ENCODE measurements around the gene ZFYVE1. TPM values are rescaled to one million over a fixed set of nuclear protein-coding genes. Genes with fewer than 3 reads are reported as not detected.

Gene ZFYVE1
- total RNA-seq, 1 experiment from 2014 or later = 14.2 TPM

GRCh38 chr14:72986857-72987256 lies 40.0 kb downstream of the ZFYVE1 start:
- TF ChIP-seq CTCF (conservative IDR thresholded peaks at IDR 0.05) = no peak
- no peaks in the 10 kb centered on the region for H3K23me2 ChIP-seq (ENCODE audit: insufficient read length, low read depth, low read length, poor library complexity, severe bottlenecking)
- no peak overlapping the region for H2BK12ac ChIP-seq (ENCODE audit: insufficient read length, low read depth, low read length)
- no peak for DNase-seq
- no peak overlapping the region for H4K8ac ChIP-seq (replicated peaks; ENCODE audit: insufficient read length, low read depth, low read length)
- H3K4ac ChIP-seq (ENCODE audit: low read depth, low read length) = no peak overlapping the region
- H4K91ac ChIP-seq (ENCODE audit: insufficient read length, low read depth, low read length) = no peak overlapping the region
- H3K9me3 Mint-ChIP-seq = no peaks in the 10 kb centered on the region
- no peak overlapping the region for H4K5ac ChIP-seq (ENCODE audit: insufficient read length, low read depth, low read length)
- no peaks in the 10 kb centered on the region for H3K79me2 ChIP-seq (ENCODE audit: insufficient read depth, low read length)
- no peak overlapping the region for H3K4me3 Mint-ChIP-seq
- H2AFZ ChIP-seq (ENCODE audit: low read length) = no peak overlapping the region
- H3K36me3 Mint-ChIP-seq (ENCODE audit: insufficient read depth in 1 of 3, low read depth in 3 of 3) = peaks cover 4 to 26% (median 18%) of the 10 kb centered on the region in 3 experiments; a peak in 6 of 7 replicates
- H3K27me3 ChIP-seq (ENCODE audit: insufficient read depth, low read length) = no peaks in the 10 kb centered on the region
- H3K56ac ChIP-seq (ENCODE audit: insufficient read length, low read depth, low read length) = no peak overlapping the region
- H3T11ph ChIP-seq (ENCODE audit: low read length) = no peak overlapping the region
- no peaks in the 10 kb centered on the region for H3K9me3 ChIP-seq (ENCODE audit: control insufficient read depth, low read depth, low read length)
- H3K79me1 ChIP-seq (ENCODE audit: insufficient read depth, low read depth, low read length, poor library complexity, severe bottlenecking) = no peaks in the 10 kb centered on the region
- H2BK120ac ChIP-seq (ENCODE audit: low read depth, low read length, poor library complexity, severe bottlenecking) = no peak overlapping the region
- no peaks in the 10 kb centered on the region for H3K27me3 Mint-ChIP-seq (ENCODE audit: low read depth)
- H3K27ac Mint-ChIP-seq = no peak overlapping the region
- no peak overlapping the region for H3K14ac ChIP-seq (ENCODE audit: insufficient read depth, low read length)
- no CpG with 5 or more reads among the region's 2 CpGs for WGBS (ENCODE audit: extremely low coverage, insufficient read length, low lambda C conversion rate)
- H3K9ac ChIP-seq (ENCODE audit: extremely low read depth, insufficient read length, low read length) = no peak overlapping the region
- no peak overlapping the region for H3K27ac ChIP-seq (ENCODE audit: insufficient read length, low read depth, low read length)
- H2BK5ac ChIP-seq (ENCODE audit: insufficient read length, low read length) = no peak overlapping the region
- no peak overlapping the region for H3K18ac ChIP-seq (ENCODE audit: insufficient read length, low read depth, low read length)
- no peak overlapping the region for H3K23ac ChIP-seq (ENCODE audit: insufficient read length, low read depth, low read length)
- H3K4me1 Mint-ChIP-seq = peaks cover 3% of the 10 kb centered on the region in 2 experiments
- H3K4me1 ChIP-seq (ENCODE audit: insufficient read depth, low read length) = no peaks in the 10 kb centered on the region
- H4K20me1 ChIP-seq (ENCODE audit: control insufficient read depth, insufficient read depth, insufficient read length) = no peaks in the 10 kb centered on the region
- no peak overlapping the region for H2AK5ac ChIP-seq (ENCODE audit: insufficient read length, low read length)
- H2BK15ac ChIP-seq (ENCODE audit: low read depth, low read length) = no peak overlapping the region
- no peak overlapping the region for H2BK20ac ChIP-seq (ENCODE audit: low read depth, low read length, poor library complexity, severe bottlenecking)
- no peak overlapping the region for H3K4me2 ChIP-seq (ENCODE audit: insufficient read depth, insufficient read length, low read length)
